NCI-H226 (cell line): ENCODE measurements around the gene N4BP3.
"Not testable (repeated sequence)": the region's sequence is repeated elsewhere in the genome, so short reads cannot be mapped to it uniquely, and the experiment has no call there.

Experiments used
- DNase-seq: peaks from one replicate; pipeline ENCODE4 v3.0.0-alpha.2; 2015

Gene N4BP3

GRCh38 chr5:178123094-178123965 lies 10.0 kb downstream of the N4BP3 start:
- DNase-seq, result no peak

- DNase-seq, result no peak
Observed at GRCh38 chr5:178123966-178124925, 10.9 kb downstream of the N4BP3 start.

GRCh38 chr5:178125253-178125906 lies 12.0 kb downstream of the N4BP3 start:
- no peak for DNase-seq

GRCh38 chr5:178126556-178126955 lies 13.2 kb downstream of the N4BP3 start:
- no peak for DNase-seq

- DNase-seq, result peak; percentile 16
Observed at GRCh38 chr5:178127300-178128009, 14.1 kb downstream of the N4BP3 start.

- DNase-seq, result no peak
Observed at GRCh38 chr5:178129296-178129695, 16.0 kb downstream of the N4BP3 start.

GRCh38 chr5:178130234-178130575 lies 16.9 kb downstream of the N4BP3 start:
- DNase-seq, result not testable (repeated sequence)

GRCh38 chr5:178130576-178131445 lies 17.5 kb downstream of the N4BP3 start, which contains the start of gene RMND5B:
Gene RMND5B (plus strand): TSS chr5:178131014. CDS start chr5:178138120, 7,106 bp downstream.
- peak; percentile 65 for DNase-seq

GRCh38 chr5:178131446-178131996 lies 18.2 kb downstream of the N4BP3 start:
- DNase-seq, result no peak

- DNase-seq, result no peak
Observed at GRCh38 chr5:178136990-178137389, 23.7 kb downstream of the N4BP3 start.

- no peak for DNase-seq
Observed at GRCh38 chr5:178137991-178138390, 24.7 kb downstream of the N4BP3 start.

GRCh38 chr5:178141550-178141949 lies 28.2 kb downstream of the N4BP3 start:
- no peak for DNase-seq

GRCh38 chr5:178142642-178143041 lies 29.3 kb downstream of the N4BP3 start:
- no peak for DNase-seq

GRCh38 chr5:178143246-178143645 lies 29.9 kb downstream of the N4BP3 start:
- no peak for DNase-seq

GRCh38 chr5:178143901-178144300 lies 30.6 kb downstream of the N4BP3 start:
- DNase-seq, result no peak

GRCh38 chr5:178145965-178146820 lies 32.9 kb downstream of the N4BP3 start:
- peak; percentile 86 for DNase-seq

- no peak for DNase-seq
Observed at GRCh38 chr5:178147406-178147805, 34.1 kb downstream of the N4BP3 start.

- DNase-seq, result no peak
Observed at GRCh38 chr5:178149199-178149932, 36.0 kb downstream of the N4BP3 start.
